ENCODE data around the gene HTT. TPM values are rescaled to one million over a fixed set of nuclear protein-coding genes. Genes with fewer than 3 reads are reported as not detected.

The HTT gene
- total RNA-seq, 2 donors from 2014 or later, result 56.3 to 89.5 TPM

GRCh38 chr4:3227878-3228675 lies 153.6 kb downstream of the HTT start:
- Histone ChIP-seq H3K4me1 (ENCODE audit: control insufficient read depth in 1 of 2, low read depth in 2 of 2) (peaks cover 0 to 7% of the 10 kb centered on the region in 2 donors), H3K27me3 (replicated peaks; ENCODE audit: insufficient read depth) (no peaks in the 10 kb centered on the region), H3K36me3 (peaks cover 64% of the 10 kb centered on the region), H3K4me3 (no peak overlapping the region), H3K27ac (no peak overlapping the region), H3K9me3 (no peaks in the 10 kb centered on the region)
- TF ChIP-seq, protein P1, sequence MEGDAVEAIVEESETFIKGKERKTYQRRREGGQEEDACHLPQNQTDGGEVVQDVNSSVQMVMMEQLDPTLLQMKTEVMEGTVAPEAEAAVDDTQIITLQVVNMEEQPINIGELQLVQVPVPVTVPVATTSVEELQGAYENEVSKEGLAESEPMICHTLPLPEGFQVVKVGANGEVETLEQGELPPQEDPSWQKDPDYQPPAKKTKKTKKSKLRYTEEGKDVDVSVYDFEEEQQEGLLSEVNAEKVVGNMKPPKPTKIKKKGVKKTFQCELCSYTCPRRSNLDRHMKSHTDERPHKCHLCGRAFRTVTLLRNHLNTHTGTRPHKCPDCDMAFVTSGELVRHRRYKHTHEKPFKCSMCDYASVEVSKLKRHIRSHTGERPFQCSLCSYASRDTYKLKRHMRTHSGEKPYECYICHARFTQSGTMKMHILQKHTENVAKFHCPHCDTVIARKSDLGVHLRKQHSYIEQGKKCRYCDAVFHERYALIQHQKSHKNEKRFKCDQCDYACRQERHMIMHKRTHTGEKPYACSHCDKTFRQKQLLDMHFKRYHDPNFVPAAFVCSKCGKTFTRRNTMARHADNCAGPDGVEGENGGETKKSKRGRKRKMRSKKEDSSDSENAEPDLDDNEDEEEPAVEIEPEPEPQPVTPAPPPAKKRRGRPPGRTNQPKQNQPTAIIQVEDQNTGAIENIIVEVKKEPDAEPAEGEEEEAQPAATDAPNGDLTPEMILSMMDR (IDR thresholded peaks at IDR 0.05), result no peak
- ATAC-seq (ENCODE audit: insufficient number of reproducible peaks, low FRiP score, low read depth) (no peak), DNase-seq (ENCODE audit: low spot score) (no peak)

GRCh38 chr4:3228881-3229280 lies 154.4 kb downstream of the HTT start:
- Histone ChIP-seq H3K4me1 (ENCODE audit: control insufficient read depth in 1 of 2, low read depth in 2 of 2) (peaks cover 0 to 7% of the 10 kb centered on the region in 2 donors), H3K9me3 (no peaks in the 10 kb centered on the region), H3K4me3 (no peak overlapping the region), H3K36me3 (peaks cover 71% of the 10 kb centered on the region), H3K27ac (no peak overlapping the region), H3K27me3 (replicated peaks; ENCODE audit: insufficient read depth) (no peaks in the 10 kb centered on the region)
- TF ChIP-seq, protein P1 (IDR thresholded peaks at IDR 0.05), result no peak
- no peak for ATAC-seq (ENCODE audit: insufficient number of reproducible peaks, low FRiP score, low read depth)
- DNase-seq (ENCODE audit: low spot score), result no peak

DNA sequence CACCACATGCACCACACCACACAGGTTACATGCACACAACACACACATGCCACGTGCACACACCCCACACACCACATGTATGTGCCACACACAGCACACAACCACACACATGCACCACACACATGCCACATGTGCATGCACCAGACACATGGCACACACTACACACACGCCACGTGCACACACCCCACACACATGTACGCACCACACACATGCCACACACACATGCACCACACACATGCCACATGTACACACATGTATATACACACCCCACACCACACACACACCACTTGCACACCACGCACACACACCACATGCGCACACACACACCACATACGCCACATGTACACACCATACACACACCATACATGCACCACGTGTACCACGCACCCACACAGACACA lies 154.8 kb downstream of the HTT start:
- no peak for DNase-seq (ENCODE audit: low spot score)
- H3K9me3 ChIP-seq, result no peaks in the 10 kb centered on the region
- TF ChIP-seq, protein P1 (IDR thresholded peaks at IDR 0.05), result no peak
- no peak overlapping the region for H3K4me3 ChIP-seq
- H3K4me1 ChIP-seq (ENCODE audit: control insufficient read depth in 1 of 2, low read depth in 2 of 2), result peaks cover 0 to 7% of the 10 kb centered on the region in 2 donors
- H3K27ac ChIP-seq, result no peak overlapping the region
- H3K27me3 ChIP-seq (replicated peaks; ENCODE audit: insufficient read depth), result no peaks in the 10 kb centered on the region
- H3K36me3 ChIP-seq, result peaks cover 70% of the 10 kb centered on the region
- ATAC-seq (ENCODE audit: insufficient number of reproducible peaks, low FRiP score, low read depth), result no peak

- TF ChIP-seq, protein P1 (IDR thresholded peaks at IDR 0.05), result no peak
- Histone ChIP-seq H3K27me3 (replicated peaks; ENCODE audit: insufficient read depth) (no peaks in the 10 kb centered on the region), H3K4me3 (no peak overlapping the region), H3K9me3 (no peaks in the 10 kb centered on the region), H3K36me3 (peaks cover 69% of the 10 kb centered on the region), H3K4me1 (ENCODE audit: control insufficient read depth in 1 of 2, low read depth in 2 of 2) (peaks cover 0 to 7% of the 10 kb centered on the region in 2 donors), H3K27ac (no peak overlapping the region)
- ATAC-seq (ENCODE audit: insufficient number of reproducible peaks, low FRiP score, low read depth), result no peak
- DNase-seq (ENCODE audit: low spot score), result no peak
Observed at GRCh38 chr4:3229964-3230363, 155.5 kb downstream of the HTT start.

- no peak for ATAC-seq (ENCODE audit: insufficient number of reproducible peaks, low FRiP score, low read depth)
- H3K4me1 ChIP-seq (ENCODE audit: control insufficient read depth in 1 of 2, low read depth in 2 of 2), result peaks cover 0 to 7% of the 10 kb centered on the region in 2 donors
Observed at GRCh38 chr4:3231471-3231870, 157.0 kb downstream of the HTT start.

More at GRCh38 chr4:3231471-3231870, 157.0 kb downstream of the HTT start:
- no peak for DNase-seq (ENCODE audit: low spot score)
- Histone ChIP-seq H3K9me3 (no peaks in the 10 kb centered on the region), H3K36me3 (peaks cover 78% of the 10 kb centered on the region), H3K4me3 (no peak overlapping the region), H3K27ac (no peak overlapping the region), H3K27me3 (replicated peaks; ENCODE audit: insufficient read depth) (no peaks in the 10 kb centered on the region)
- TF ChIP-seq, protein P1 (IDR thresholded peaks at IDR 0.05), result no peak

Data from thoracic aorta (tissue), 2 donors.